ENCODE data around the gene FAM227B. TPM values are rescaled to one million over a fixed set of nuclear protein-coding genes. Genes with fewer than 3 reads are reported as not detected.
"Not testable (repeated sequence)": the region's sequence is repeated elsewhere in the genome, so short reads cannot be mapped to it uniquely, and the experiment has no call there.

The FAM227B gene
- total RNA-seq, 2 donors from 2014 or later = 4.1 to 5.7 TPM

- no peak overlapping the region for H3K4me3 Mint-ChIP-seq
- H3K4me1 Mint-ChIP-seq = peaks cover 8% of the 10 kb centered on the region
- H3K27ac Mint-ChIP-seq = no peak overlapping the region
- no peaks in the 10 kb centered on the region for H3K27me3 Mint-ChIP-seq
- ATAC-seq (no peak), DNase-seq (no peak)
- no peaks in the 10 kb centered on the region for H3K9me3 ChIP-seq (ENCODE audit: control insufficient read depth, low read length, poor library complexity, severe bottlenecking)
- H3K36me3 Mint-ChIP-seq (ENCODE audit: low read depth) = peaks cover 6% of the 10 kb centered on the region
These were observed 6.8 kb upstream of the FAM227B start for GRCh38 chr15:49627407-49627877.

DNA sequence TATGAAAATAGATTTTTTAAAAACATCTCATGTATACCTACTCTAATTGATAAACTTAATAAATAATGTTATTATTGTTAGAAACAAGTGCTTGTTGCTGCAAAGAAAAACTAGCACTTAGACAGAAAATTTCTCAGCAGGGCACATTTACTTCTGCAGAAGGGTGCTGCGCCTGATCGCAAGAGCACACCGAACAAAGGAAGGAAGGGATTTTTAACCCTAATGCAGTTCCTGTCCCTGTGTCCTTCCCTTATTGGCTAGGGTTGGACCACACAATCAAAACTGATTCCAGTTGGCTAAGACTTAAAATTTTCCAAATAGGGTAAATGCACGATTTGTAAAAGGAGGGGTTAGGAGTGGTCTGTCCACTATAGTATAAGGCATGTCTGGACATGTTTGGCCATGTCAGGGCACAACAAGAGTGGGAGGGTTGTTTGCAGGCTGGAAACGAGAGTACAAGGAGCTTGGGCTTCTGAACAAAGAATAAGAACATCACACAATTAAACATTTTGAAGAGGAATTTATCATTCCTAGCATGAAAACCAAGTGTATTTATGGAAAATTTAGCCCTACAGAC is 4.9 kb upstream of the FAM227B start:
- no peaks in the 10 kb centered on the region for H3K9me3 ChIP-seq (ENCODE audit: control insufficient read depth, low read length, poor library complexity, severe bottlenecking)
- no peak overlapping the region for H3K4me3 Mint-ChIP-seq
- H3K36me3 Mint-ChIP-seq (ENCODE audit: low read depth) = peaks cover 6% of the 10 kb centered on the region
- peaks cover 16% of the 10 kb centered on the region for H3K4me1 Mint-ChIP-seq
- no peak overlapping the region for H3K27ac Mint-ChIP-seq
- ATAC-seq (no peak), DNase-seq (no peak)
- no peaks in the 10 kb centered on the region for H3K27me3 Mint-ChIP-seq

DNA sequence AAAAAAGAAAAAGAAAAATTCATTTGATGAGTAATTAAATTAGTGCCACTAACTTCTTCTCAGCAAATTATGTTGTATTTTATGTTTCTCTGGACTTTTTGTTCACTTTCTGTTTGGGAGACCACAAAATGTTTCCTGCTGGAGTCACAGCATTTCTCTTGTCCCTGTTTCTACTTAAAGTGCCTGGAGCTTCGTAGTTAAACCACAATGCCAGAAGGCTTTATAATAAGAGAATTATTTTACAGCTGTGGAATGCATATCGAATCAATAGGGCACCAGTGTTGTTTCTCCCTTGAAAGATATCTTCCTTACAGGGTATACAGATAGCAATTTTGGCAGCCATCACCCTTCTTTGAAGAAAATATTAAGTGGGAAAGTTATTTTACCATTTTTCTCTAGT is 3.4 kb upstream of the FAM227B start:
- DNase-seq = no peak
- no peak overlapping the region for H3K4me3 Mint-ChIP-seq

GRCh38 chr15:49622561-49622960 is 1.9 kb upstream of the FAM227B start:
- no peaks in the 10 kb centered on the region for H3K27me3 Mint-ChIP-seq
- no peaks in the 10 kb centered on the region for H3K9me3 ChIP-seq (ENCODE audit: control insufficient read depth, low read length, poor library complexity, severe bottlenecking)
- ATAC-seq = no peak
- H3K4me1 Mint-ChIP-seq = peaks cover 20% of the 10 kb centered on the region
- no peak overlapping the region for H3K4me3 Mint-ChIP-seq
- H3K36me3 Mint-ChIP-seq (ENCODE audit: low read depth) = peaks cover 5% of the 10 kb centered on the region
- no peak for DNase-seq
- H3K27ac Mint-ChIP-seq = peak overlapping the region; percentile 95

More for the DNA sequence above, 3.4 kb upstream of the FAM227B start:
- Mint-ChIP-seq H3K36me3 (ENCODE audit: low read depth) (peaks cover 4% of the 10 kb centered on the region), H3K4me1 (peaks cover 17% of the 10 kb centered on the region), H3K27me3 (no peaks in the 10 kb centered on the region), H3K27ac (no peak overlapping the region)
- no peak for ATAC-seq
- no peaks in the 10 kb centered on the region for H3K9me3 ChIP-seq (ENCODE audit: control insufficient read depth, low read length, poor library complexity, severe bottlenecking)

DNA sequence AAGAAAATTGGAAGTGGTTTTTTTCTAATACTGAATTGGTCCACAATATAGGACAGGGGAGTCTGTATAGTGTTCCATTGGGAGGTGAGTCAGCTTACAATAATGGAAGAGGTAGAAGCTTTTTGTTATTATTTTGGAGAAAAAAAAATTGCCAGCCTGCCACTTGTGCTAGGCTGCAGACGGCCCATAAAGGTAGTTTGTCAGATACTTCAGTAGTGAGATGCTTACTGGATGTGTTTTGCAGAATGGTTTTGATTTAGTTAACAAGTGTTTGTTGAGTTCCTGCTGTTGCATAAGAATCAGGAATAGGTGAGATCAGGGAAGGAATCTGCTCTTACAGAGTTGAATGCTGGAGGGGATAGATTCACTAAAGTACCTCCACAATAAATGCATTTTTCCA is 1.3 kb upstream of the FAM227B start:
- Mint-ChIP-seq H3K27ac (peak overlapping the region; percentile 95), H3K27me3 (no peaks in the 10 kb centered on the region), H3K4me3 (peak overlapping the region; percentile 94), H3K36me3 (ENCODE audit: low read depth) (peaks cover 5% of the 10 kb centered on the region), H3K4me1 (peaks cover 20% of the 10 kb centered on the region)
- ATAC-seq (no peak), DNase-seq (no peak)
- no peaks in the 10 kb centered on the region for H3K9me3 ChIP-seq (ENCODE audit: control insufficient read depth, low read length, poor library complexity, severe bottlenecking)

- H3K36me3 Mint-ChIP-seq (ENCODE audit: low read depth) = peaks cover 5% of the 10 kb centered on the region
- peak overlapping the region; percentile 95 for H3K27ac Mint-ChIP-seq
- H3K4me3 Mint-ChIP-seq = peak overlapping the region; percentile 94
- H3K27me3 Mint-ChIP-seq = no peaks in the 10 kb centered on the region
- H3K4me1 Mint-ChIP-seq = peaks cover 20% of the 10 kb centered on the region
- DNase-seq (no peak), ATAC-seq (no peak)
- H3K9me3 ChIP-seq (ENCODE audit: control insufficient read depth, low read length, poor library complexity, severe bottlenecking) = no peaks in the 10 kb centered on the region
These were observed 788 bp upstream of the FAM227B start for GRCh38 chr15:49621401-49621811.

DNA sequence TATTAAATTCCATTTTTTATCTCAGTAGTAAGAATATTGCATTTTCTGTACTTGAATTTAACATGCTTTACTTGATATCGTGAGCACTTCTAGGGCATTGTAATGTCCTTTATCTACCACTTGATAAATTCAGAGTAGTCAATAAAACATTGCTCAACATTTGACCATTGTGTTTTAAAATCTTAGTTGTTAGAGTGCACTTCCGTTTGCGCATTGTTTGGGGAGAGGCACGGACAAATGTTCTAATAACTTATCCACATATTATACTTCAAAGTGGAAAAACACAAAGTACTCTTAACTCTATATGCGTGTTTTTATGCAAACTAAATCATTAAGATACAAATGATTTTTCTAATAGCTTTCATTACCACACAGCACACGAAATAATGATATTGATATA is 419 bp downstream of the FAM227B start:
- Mint-ChIP-seq H3K36me3 (ENCODE audit: low read depth) (peaks cover 2% of the 10 kb centered on the region), H3K27ac (peak overlapping the region; percentile 95)
- DNase-seq = no peak

DNA sequence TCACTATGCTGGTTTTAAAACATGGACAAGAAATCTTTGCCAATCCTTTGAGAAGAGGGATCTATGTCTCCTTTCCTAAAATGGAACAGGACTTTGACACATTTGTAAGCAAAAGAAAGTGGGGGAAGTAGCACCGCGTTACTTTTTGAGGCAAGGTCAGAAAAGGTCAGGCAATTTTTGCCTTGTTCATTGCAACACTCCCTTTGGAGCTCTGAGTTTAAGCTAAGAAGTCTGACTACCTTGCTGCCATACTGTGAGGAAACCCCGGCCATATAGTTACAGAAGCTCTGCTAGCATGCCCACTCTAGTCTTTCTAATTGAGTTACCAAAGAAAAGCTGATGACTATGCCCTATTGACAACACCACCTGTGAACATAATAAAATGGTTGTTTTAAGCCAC is 1.4 kb downstream of the FAM227B start:
- peaks cover 3% of the 10 kb centered on the region for H3K9me3 ChIP-seq (ENCODE audit: control insufficient read depth, low read length, poor library complexity, severe bottlenecking)
- peaks cover 2% of the 10 kb centered on the region for H3K36me3 Mint-ChIP-seq (ENCODE audit: low read depth)
- H3K4me1 Mint-ChIP-seq = peaks cover 20% of the 10 kb centered on the region
- DNase-seq (no peak), ATAC-seq (no peak)
- no peaks in the 10 kb centered on the region for H3K27me3 Mint-ChIP-seq
- peak overlapping the region; percentile 95 for H3K27ac Mint-ChIP-seq
- H3K4me3 Mint-ChIP-seq = no peak overlapping the region

More for the DNA sequence above, 419 bp downstream of the FAM227B start:
- Mint-ChIP-seq H3K27me3 (no peaks in the 10 kb centered on the region), H3K4me1 (peaks cover 20% of the 10 kb centered on the region), H3K4me3 (peak overlapping the region; percentile 94)
- H3K9me3 ChIP-seq (ENCODE audit: control insufficient read depth, low read length, poor library complexity, severe bottlenecking) = no peaks in the 10 kb centered on the region
- ATAC-seq = no peak

GRCh38 chr15:49612240-49612639 is 8.4 kb downstream of the FAM227B start:
- not testable (repeated sequence) for H3K27ac Mint-ChIP-seq; H3K4me3 Mint-ChIP-seq; H3K27me3 Mint-ChIP-seq; H3K4me1 Mint-ChIP-seq; H3K9me3 ChIP-seq (ENCODE audit: control insufficient read depth, low read length, poor library complexity, severe bottlenecking); H3K36me3 Mint-ChIP-seq (ENCODE audit: low read depth); DNase-seq; ATAC-seq

DNA sequence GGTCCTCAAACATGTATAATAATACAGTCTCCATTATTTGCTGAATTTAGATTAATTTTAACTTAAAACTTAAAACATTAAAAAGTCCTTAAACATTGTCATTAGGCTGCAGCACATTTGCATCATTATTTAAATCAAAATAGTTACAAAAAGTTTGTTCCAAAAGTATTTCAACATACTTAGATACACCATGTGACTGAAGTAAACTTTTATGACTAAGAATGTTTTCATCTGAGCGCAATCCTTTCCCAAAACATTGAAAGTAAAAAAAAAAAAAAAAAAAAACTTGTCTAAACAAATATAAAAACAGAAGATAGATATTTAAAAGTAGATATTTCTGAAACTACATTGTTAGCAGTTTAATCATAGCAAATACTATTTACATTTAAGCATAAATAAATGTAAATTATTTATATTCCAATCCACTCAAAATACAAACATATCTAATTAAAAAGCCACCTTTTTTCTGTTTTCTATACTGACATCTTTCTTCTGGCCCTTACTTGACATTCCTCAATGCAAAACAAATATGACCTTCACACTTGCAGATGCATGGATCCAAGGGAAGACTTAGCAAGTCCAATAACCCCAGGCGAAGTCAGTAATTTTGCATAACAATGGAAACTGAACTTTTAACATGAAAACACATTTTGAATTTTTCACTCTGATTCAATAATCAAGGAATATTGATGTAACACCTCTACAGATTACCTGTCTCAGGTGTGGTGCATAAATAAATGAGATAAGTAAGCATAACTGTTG is 10.3 kb downstream of the FAM227B start:
- no peak overlapping the region for H3K27ac Mint-ChIP-seq
- H3K4me1 Mint-ChIP-seq = no peaks in the 10 kb centered on the region
- ATAC-seq (no peak), DNase-seq (no peak)
- H3K9me3 ChIP-seq (ENCODE audit: control insufficient read depth, low read length, poor library complexity, severe bottlenecking) = peaks cover 3% of the 10 kb centered on the region
- H3K4me3 Mint-ChIP-seq = no peak overlapping the region
- no peaks in the 10 kb centered on the region for H3K27me3 Mint-ChIP-seq
- peaks cover 13% of the 10 kb centered on the region for H3K36me3 Mint-ChIP-seq (ENCODE audit: low read depth)

GRCh38 chr15:49606594-49606993 is 14.0 kb downstream of the FAM227B start:
- H3K27me3 Mint-ChIP-seq = no peaks in the 10 kb centered on the region
- peaks cover 8% of the 10 kb centered on the region for H3K36me3 Mint-ChIP-seq (ENCODE audit: low read depth)

DNA sequence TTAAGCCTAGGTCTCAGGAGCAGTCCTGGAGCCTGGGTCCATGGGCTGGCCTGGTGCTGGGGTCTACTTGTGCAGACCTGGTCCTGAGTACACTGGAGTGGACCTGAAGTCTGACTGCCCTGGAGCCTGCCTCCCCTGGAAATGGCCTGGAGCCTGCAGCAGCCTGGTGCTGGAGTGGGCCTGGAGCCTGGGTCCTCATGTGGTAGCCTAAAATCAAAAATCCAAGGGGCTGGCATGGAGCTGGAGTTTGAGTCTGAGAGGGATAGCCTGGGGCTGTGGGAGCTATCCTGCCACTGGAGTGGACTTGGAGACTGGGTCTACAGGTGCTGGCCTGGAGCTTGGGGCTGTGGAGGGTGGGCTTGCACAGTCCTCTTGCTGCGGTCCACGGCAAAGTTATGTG is 15.0 kb downstream of the FAM227B start:
- Mint-ChIP-seq H3K4me3 (no peak overlapping the region), H3K4me1 (no peaks in the 10 kb centered on the region), H3K27ac (no peak overlapping the region), H3K27me3 (no peaks in the 10 kb centered on the region), H3K36me3 (ENCODE audit: low read depth) (peaks cover 8% of the 10 kb centered on the region)
- no peak for DNase-seq
- ATAC-seq = no peak
- peaks cover 2% of the 10 kb centered on the region for H3K9me3 ChIP-seq (ENCODE audit: control insufficient read depth, low read length, poor library complexity, severe bottlenecking)

More at GRCh38 chr15:49606594-49606993, 14.0 kb downstream of the FAM227B start:
- ATAC-seq (no peak), DNase-seq (no peak)
- peaks cover 2% of the 10 kb centered on the region for H3K9me3 ChIP-seq (ENCODE audit: control insufficient read depth, low read length, poor library complexity, severe bottlenecking)
- Mint-ChIP-seq H3K4me1 (no peaks in the 10 kb centered on the region), H3K4me3 (no peak overlapping the region), H3K27ac (no peak overlapping the region)

- no peaks in the 10 kb centered on the region for H3K4me1 Mint-ChIP-seq
- peaks cover 2% of the 10 kb centered on the region for H3K9me3 ChIP-seq (ENCODE audit: control insufficient read depth, low read length, poor library complexity, severe bottlenecking)
- no peak for ATAC-seq
- no peak for DNase-seq
- no peak overlapping the region for H3K27ac Mint-ChIP-seq
- H3K36me3 Mint-ChIP-seq (ENCODE audit: low read depth) = peaks cover 8% of the 10 kb centered on the region
- no peak overlapping the region for H3K4me3 Mint-ChIP-seq
- no peaks in the 10 kb centered on the region for H3K27me3 Mint-ChIP-seq
These were observed 15.8 kb downstream of the FAM227B start for GRCh38 chr15:49604625-49605409.
